ENCODE results near the gene SF1. TPM values are rescaled to one million over a fixed set of nuclear protein-coding genes. Genes with fewer than 3 reads are reported as not detected.

The SF1 gene
- total RNA-seq, 2 experiments from 2014 or later = 1,632 to 1,657 TPM

- intact Hi-C loops (cut with DNase I, micrococcal nuclease) = no loop called here
Measured at GRCh38 chr11:64716473-64717267, 61.7 kb downstream of the SF1 start.

GRCh38 chr11:64715756-64716472 is 62.4 kb downstream of the SF1 start:
- Histone ChIP-seq H3K4me3 (ENCODE audit: low read length) (no peak overlapping the region), H3K27me3 (ENCODE audit: control insufficient read depth in 1 of 2, insufficient read depth in 2 of 2, low read length in 2 of 2) (peaks cover 54 to 57% of the 10 kb centered on the region in 2 experiments), H3K36me3 (ENCODE audit: insufficient read depth, low read length) (no peaks in the 10 kb centered on the region), H3K27ac (ENCODE audit: low read depth in 1 of 2, low read length in 2 of 2) (no peak overlapping the region), H3K4me1 (ENCODE audit: insufficient read depth, low read length) (peaks cover 11% of the 10 kb centered on the region), H3K9me3 (ENCODE audit: control insufficient read depth in 1 of 2, insufficient read depth in 1 of 2, low read length in 2 of 2) (peaks cover 0 to 26% of the 10 kb centered on the region in 2 experiments)
- peaks cover 10% of the 10 kb centered on the region for H3K4me1 Mint-ChIP-seq (ENCODE audit: low read depth)
- no peaks in the 10 kb centered on the region for H3K9me3 Mint-ChIP-seq
- H3K27ac Mint-ChIP-seq = no peak overlapping the region
- H3K4me3 Mint-ChIP-seq = no peak overlapping the region
- no peak for TF ChIP-seq CTCF (IDR thresholded peaks at IDR 0.05)
- H3K36me3 Mint-ChIP-seq (ENCODE audit: low read depth) = no peaks in the 10 kb centered on the region
- CTCF ChIA-PET = no interaction called here
- POLR2A ChIA-PET = interaction anchor here (0.5 kb wide), 1 partner anchor 45 kb away, joined by 3 read pairs; no protein-coding TSS in a partner anchor
- intact Hi-C loops (cut with DNase I, micrococcal nuclease) = no loop called here
- peaks cover 87% of the 10 kb centered on the region for H3K27me3 Mint-ChIP-seq
- DNase-seq (no peak), ATAC-seq (ENCODE audit: poor library complexity) (no peak)

More at GRCh38 chr11:64716473-64717267, 61.7 kb downstream of the SF1 start:
- no peak for ATAC-seq (ENCODE audit: poor library complexity)
- H3K36me3 Mint-ChIP-seq (ENCODE audit: low read depth) = no peaks in the 10 kb centered on the region
- H3K4me3 Mint-ChIP-seq = no peak overlapping the region
- peaks cover 83% of the 10 kb centered on the region for H3K27me3 Mint-ChIP-seq
- Histone ChIP-seq H3K27ac (ENCODE audit: low read depth in 1 of 2, low read length in 2 of 2) (no peak overlapping the region), H3K27me3 (ENCODE audit: control insufficient read depth in 1 of 2, insufficient read depth in 2 of 2, low read length in 2 of 2) (peaks cover 53 to 54% of the 10 kb centered on the region in 2 experiments), H3K4me3 (ENCODE audit: low read length) (no peak overlapping the region), H3K4me1 (ENCODE audit: insufficient read depth, low read length) (peaks cover 11% of the 10 kb centered on the region), H3K9me3 (ENCODE audit: control insufficient read depth in 1 of 2, insufficient read depth in 1 of 2, low read length in 2 of 2) (peaks cover 0 to 19% of the 10 kb centered on the region in 2 experiments), H3K36me3 (ENCODE audit: insufficient read depth, low read length) (no peaks in the 10 kb centered on the region)
- DNase-seq = no peak
- peaks cover 9% of the 10 kb centered on the region for H3K4me1 Mint-ChIP-seq (ENCODE audit: low read depth)
- no peaks in the 10 kb centered on the region for H3K9me3 Mint-ChIP-seq
- H3K27ac Mint-ChIP-seq = no peak overlapping the region
- ChIA-PET POLR2A (interaction anchor here (0.5 to 0.6 kb wide), 2 partner anchors 10 to 44 kb away, joined by 3 read pairs; no protein-coding TSS in a partner anchor), CTCF (no interaction called here)
- TF ChIP-seq CTCF (IDR thresholded peaks at IDR 0.05) = no peak

- POLR2A ChIA-PET = no interaction called here
- no peak for ATAC-seq (ENCODE audit: poor library complexity)
- Mint-ChIP-seq H3K4me3 (no peak overlapping the region), H3K27ac (no peak overlapping the region), H3K27me3 (peaks cover 87% of the 10 kb centered on the region), H3K9me3 (no peaks in the 10 kb centered on the region), H3K4me1 (ENCODE audit: low read depth) (peaks cover 14% of the 10 kb centered on the region), H3K36me3 (ENCODE audit: low read depth) (no peaks in the 10 kb centered on the region)
- intact Hi-C loops (cut with DNase I, micrococcal nuclease) = no loop called here
- H3K36me3 ChIP-seq (ENCODE audit: insufficient read depth, low read length) = no peaks in the 10 kb centered on the region
- CTCF ChIA-PET = interaction anchor here (1.8 kb wide), 1 partner anchor 12 kb away, joined by 4 read pairs; no protein-coding TSS in a partner anchor
- H3K9me3 ChIP-seq (ENCODE audit: control insufficient read depth in 1 of 2, insufficient read depth in 1 of 2, low read length in 2 of 2) = peaks cover 0 to 28% of the 10 kb centered on the region in 2 experiments
- peaks cover 11% of the 10 kb centered on the region for H3K4me1 ChIP-seq (ENCODE audit: insufficient read depth, low read length)
- H3K27me3 ChIP-seq (ENCODE audit: control insufficient read depth in 1 of 2, insufficient read depth in 2 of 2, low read length in 2 of 2) = peaks cover 58 to 63% of the 10 kb centered on the region in 2 experiments
- DNase-seq = no peak
- no peak overlapping the region for H3K27ac ChIP-seq (ENCODE audit: low read depth in 1 of 2, low read length in 2 of 2)
- no peak overlapping the region for H3K4me3 ChIP-seq (ENCODE audit: low read length)
- TF ChIP-seq CTCF (IDR thresholded peaks at IDR 0.05) = no peak
Measured at GRCh38 chr11:64715110-64715509, 63.2 kb downstream of the SF1 start.

Measured in CD4-positive, alpha-beta T cell (primary cell).